Central memory CD4-positive, alpha-beta T cell (primary cell): ENCODE results near the gene PTK6.
"Not testable (repeated sequence)": the region's sequence is repeated elsewhere in the genome, so short reads cannot be mapped to it uniquely, and the experiment has no call there.

Experiments
- DNase-seq: peaks from one replicate; pipeline ENCODE4 v3.0.0; 2022

The PTK6 gene

GRCh38 chr20:63492518-63492917, 44.7 kb downstream of the PTK6 start:
- no peak for DNase-seq

GRCh38 chr20:63491635-63492230, 45.4 kb downstream of the PTK6 start:
- DNase-seq: no peak

- no peak for DNase-seq
Measured at GRCh38 chr20:63491078-63491477, 46.1 kb downstream of the PTK6 start.

DNA sequence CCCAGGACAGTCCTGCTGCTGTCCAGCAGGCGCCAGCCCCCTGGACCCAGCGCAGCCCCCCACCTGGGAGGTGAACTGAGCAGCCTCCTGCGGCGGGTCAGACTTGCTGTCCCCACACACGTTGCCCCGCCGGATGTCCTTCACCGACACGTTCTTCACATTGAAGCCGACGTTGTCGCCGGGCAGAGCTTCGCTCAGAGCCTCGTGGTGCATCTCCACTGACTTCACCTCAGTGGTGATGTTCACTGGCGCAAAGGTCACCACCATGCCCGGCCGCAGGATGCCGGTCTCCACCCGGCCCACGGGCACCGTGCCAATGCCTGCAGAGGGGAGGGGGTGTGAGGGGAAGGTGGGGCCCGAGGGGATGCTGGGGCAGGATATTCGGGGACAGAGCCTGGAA, 46.8 kb downstream of the PTK6 start:
- no peak for DNase-seq

DNA sequence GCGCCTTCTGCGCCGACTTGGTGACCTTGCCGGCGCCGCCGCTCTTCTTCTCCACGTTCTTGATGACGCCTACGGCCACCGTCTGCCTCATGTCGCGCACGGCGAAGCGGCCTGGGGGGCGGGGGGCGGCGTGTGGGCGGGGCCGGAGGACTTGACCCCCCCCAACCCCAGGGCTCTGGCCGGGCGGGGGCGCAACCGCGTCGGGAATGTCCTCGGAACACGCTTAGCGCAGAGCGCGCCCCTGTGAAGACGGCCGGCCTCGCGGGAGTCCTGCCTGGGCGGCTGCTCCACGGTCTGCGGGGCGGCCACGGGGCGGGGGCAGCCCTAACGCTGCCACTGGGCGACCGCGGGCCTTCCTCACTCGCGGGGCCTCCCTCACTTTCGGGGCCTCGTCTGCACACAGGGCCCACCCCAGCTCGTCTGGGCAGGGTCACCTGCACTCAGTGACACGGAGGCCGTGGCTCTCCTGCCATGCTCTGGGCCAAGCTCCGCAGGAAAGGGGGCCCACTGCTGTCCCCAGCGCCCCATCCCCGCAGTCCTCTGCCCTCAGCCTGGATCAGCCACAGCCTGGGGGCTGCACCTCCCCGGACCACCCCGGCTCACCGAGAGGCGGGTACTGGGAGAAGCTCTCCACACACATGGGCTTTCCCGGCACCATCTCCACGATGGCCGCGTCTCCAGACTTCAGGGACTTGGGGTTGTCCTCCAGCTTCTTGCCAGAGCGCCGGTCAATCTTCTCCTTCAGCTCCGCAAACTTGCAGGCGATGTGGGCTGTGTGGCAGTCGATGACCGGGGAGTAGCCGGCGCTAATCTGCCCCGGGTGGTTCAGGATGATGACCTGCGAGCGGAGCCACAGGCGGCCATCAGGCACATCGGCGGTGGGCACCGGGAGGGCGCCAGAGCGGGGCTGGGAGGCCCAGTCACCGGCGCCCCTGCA, 48.6 kb downstream of the PTK6 start:
- DNase-seq: no peak

GRCh38 chr20:63487781-63488241, 49.4 kb downstream of the PTK6 start:
- no peak for DNase-seq

- DNase-seq: no peak
Measured at GRCh38 chr20:63487116-63487764, 49.9 kb downstream of the PTK6 start.

DNA sequence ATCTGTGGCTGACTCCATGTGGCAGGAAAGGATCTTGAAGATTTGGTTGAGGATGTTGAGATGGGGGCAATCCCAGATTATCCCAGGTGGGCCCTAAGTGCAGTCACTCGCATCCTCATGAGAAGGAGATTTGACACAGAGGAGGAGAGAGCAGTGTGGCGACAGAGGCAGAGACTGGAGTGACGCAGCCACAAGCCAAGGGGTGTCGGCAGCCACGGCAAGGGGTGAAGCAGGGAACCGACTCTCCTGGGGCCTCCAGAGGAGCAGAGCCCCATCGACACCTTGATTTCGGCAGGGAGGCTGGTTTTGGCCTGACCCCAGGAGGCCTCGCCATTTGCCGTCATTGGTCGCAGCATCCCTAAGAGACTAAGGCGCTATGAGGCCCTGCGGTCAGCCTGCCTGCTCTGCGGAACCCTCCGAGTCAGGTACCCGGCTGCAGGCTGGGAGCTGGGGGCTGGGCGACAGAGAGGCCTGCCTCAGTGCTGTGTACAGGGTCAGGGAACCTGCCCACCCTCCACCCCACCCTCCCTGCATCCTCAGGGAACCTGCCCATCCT, 50.8 kb downstream of the PTK6 start:
- no peak for DNase-seq

DNA sequence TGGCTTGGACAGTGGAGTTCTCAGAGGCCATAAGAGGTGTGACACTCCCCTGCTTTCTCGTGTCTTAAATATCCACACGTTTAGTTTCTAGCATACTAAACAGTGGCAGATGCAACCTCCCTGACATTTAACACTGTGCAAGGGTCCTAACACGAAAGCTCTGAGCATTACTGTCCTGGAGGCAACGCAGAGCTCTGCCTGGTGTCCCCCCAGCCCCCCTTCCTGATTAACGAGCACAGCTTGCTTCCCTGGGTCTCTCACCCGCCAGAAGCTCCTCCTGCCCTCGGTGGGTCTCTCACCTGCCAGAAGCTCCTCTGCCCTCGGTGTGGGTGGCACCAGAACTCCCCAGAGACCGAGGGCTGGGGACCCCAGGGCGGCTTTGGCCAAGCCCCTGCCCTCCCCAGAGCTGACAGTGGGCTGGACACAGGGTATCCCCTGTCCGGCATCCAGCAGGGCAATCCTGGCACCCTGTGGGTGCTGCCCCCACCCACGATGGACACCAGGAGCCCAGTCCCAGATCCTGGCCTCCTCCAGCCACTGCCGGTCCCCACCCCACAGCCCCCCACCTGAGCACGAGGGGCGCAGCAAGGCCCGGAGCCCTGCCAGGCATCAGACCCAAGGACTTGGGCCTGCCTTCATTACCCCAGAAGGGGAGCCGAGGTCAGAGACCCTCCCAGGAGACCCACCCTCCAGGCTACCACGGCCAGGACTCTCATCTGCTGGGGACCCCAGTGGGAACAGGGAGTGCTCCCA, 52.3 kb downstream of the PTK6 start:
- no peak for DNase-seq

DNA sequence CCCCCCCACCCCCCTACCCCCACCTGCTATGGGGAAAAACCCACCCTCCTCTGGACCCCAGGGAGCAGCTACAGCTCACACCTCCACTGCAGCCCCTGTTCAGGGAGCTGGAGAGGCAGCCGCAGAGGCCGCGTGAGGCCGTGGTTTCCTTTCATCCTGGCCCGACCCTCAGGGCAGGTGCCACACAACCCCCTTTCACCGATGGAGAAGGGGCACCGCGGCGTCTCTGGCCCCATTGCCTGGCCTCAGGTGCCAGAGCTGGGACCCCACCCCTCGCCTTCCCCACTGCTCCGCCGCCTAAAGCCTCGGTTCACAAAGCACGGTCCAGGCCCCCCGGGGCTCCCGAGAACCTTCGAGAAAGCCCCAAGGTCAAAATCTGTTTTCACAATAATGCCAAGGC, 52.9 kb downstream of the PTK6 start:
- no peak for DNase-seq

DNA sequence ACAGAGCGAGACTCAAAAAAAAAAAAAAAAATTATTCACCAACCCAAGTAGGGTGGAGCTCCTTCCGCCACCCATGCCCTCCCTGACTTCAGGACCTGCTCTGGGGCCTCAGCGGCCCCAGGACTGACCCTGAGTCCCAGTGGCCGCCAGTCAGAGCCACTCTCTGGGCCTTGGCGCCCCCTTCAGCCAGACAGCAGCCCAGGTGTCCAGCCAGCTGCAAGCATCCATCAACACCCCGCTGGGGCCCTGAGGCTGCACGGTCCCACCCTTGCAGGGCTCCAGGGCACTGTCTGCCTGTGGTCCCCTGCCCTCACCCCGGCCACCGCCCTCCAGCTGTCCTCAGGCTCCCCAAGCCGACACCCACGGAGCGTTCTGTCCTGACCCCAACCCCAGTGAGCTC, 53.3 kb downstream of the PTK6 start:
- DNase-seq: no peak

DNA sequence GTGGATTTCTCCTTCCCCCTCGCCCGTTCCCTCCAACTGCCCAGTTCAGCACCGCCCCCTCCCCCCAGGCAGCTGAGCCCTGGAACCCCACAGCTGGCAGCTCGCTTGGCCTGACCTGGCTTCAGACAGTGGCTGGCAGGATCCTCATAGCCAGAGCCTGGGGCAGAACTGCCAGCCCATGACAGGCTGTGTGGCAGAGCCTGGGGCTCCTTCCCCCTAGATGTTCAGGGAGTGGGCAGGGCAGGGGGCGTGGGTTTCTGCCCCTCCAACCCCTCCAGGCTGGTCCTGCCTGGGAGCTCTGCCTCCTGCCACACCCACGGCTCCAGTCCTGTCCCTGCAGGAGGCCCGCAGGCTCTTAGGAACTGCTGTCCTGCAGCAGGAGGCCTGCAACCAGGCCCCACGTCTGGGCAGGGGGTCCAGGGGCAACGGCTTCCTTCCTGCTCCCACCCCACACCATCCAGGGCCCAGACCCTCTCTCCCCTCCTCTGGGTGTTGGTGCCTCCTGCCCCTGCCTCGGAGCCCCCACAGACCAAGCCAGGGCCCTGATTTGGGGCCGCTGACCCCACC, 55.1 kb downstream of the PTK6 start:
- no peak for DNase-seq

- no peak for DNase-seq
Measured at GRCh38 chr20:63481503-63481902, 55.7 kb downstream of the PTK6 start.

GRCh38 chr20:63479695-63480419, 57.3 kb downstream of the PTK6 start:
- not testable (repeated sequence) for DNase-seq

DNA sequence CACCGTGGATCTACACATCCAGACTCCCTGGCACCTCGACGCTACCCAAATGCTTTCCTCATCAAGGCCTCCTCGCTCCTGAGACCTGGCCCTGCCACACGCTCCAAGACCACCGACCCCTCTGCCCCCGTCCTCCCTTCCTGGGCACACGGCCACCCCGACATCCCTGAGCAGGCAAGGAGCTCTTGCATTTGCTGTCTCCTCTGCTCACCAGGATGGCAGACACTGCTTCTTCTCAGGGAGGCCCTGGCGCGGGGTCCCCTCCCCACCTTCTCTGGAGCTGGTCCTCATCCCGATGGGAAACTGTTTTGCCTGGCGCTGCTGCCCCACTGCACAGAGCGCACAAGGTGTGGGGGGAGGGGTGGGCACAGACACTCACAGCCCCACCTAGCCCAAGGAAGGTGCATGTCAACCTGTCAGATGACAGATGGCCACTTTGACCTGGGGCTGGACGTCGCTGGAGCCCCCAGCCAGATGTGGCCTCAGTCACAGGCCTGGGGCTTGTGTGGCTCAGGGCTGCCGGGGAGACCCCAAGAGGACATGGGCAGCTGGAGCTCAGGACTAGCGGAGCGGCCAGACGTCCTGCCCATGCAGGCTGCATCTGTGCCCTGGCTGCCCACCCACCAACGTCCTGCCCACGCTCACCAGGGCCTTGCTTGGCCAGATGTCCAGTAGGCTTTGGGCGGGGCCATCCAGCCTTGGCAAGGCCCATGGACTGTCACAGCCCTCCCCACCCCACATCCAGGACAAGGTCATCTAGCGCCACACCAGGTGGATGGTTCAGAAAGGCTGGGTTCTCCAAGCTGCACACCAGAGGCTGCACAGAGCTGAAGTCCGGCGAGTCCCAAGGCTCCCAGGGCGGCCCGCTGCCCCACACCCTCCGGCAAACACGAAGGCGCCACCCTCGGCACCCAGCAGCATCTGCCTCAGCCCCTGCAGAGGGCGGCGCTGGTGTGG, 58.6 kb downstream of the PTK6 start:
- no peak for DNase-seq
